T-cell (primary cell): Measurements from ENCODE around the gene PDE6A. TPM values are rescaled to one million over a fixed set of nuclear protein-coding genes. Genes with fewer than 3 reads are reported as not detected.
"Not testable (repeated sequence)": the region's sequence is repeated elsewhere in the genome, so short reads cannot be mapped to it uniquely, and the experiment has no call there.

Experiments used
- ATAC-seq, 4 experiments: fragments of 200-7000 bp in 3 of 4; fragments of 150-1000 bp in 1 of 4; cut with Tn5 transposase; replicated peaks in 1 of 4; 1 replicate in 3 of 4; 2 replicates in 1 of 4; pipeline ENCODE4 v1.10.0; 2021; ENCODE audit warnings: moderate library complexity in 3 of 4, mild to moderate bottlenecking in 2 of 4, moderate number of reproducible peaks in 1 of 4
- CTCF ChIA-PET, 2 donors: fragments of 300-600 bp; sonication (Branson Sonifier 250); formaldehyde crosslinking; loops; one replicate each; lab custom pipeline; 2022; ENCODE audit warnings: antibody characterized with exemption in 2 of 2; lab: Charles Lee
- POLR2A ChIA-PET, 2 donors: fragments of 300-600 bp; sonication (Branson Sonifier 250); formaldehyde crosslinking; loops; one replicate each; lab custom pipeline; 2022; ENCODE audit warnings: antibody characterized with exemption in 2 of 2; lab: Charles Lee
- DNase-seq, 35 experiments: peaks; one replicate each; pipeline versions ENCODE4 v3.0.0 to v3.0.0-alpha.2; 2013 to 2023
- H3K27ac ChIP-seq: one replicate; pipeline ENCODE4 v1.5.1; 2013; ENCODE audit warnings: low read length
- H3K27me3 ChIP-seq, 2 experiments: replicated peaks in 1 of 2; 1 replicate in 1 of 2; 2 replicates in 1 of 2; pipeline versions ENCODE4 v1.6.1 to v1.7.0; 2013; ENCODE audit warnings: low read length in 1 of 2, mixed read lengths in 1 of 2; ENCODE audit not compliant: control insufficient read depth in 2 of 2, insufficient read depth in 2 of 2; ENCODE audit errors: extremely low read depth in 1 of 2
- H3K36me3 ChIP-seq, 2 donors: 1 replicate in 1 of 2; 2 replicates in 1 of 2; pipeline versions ENCODE4 v1.6.1 to v1.7.0; 2013; ENCODE audit warnings: low read length in 1 of 2; ENCODE audit not compliant: control insufficient read depth in 2 of 2, insufficient read depth in 1 of 2; ENCODE audit errors: extremely low read depth in 1 of 2
- H3K4me1 ChIP-seq, 2 experiments: 1 replicate in 1 of 2; 2 replicates in 1 of 2; pipeline versions ENCODE4 v1.6.1 to v1.7.0; 2013; ENCODE audit warnings: low read length in 2 of 2, mixed read lengths in 1 of 2; ENCODE audit not compliant: insufficient read depth in 2 of 2, control insufficient read depth in 1 of 2; ENCODE audit errors: extremely low read depth in 1 of 2
- H3K4me3 ChIP-seq, 2 donors: 1 replicate in 1 of 2; 2 replicates in 1 of 2; pipeline versions ENCODE4 v1.5.1 to v1.7.0; 2013; ENCODE audit warnings: mild to moderate bottlenecking in 2 of 2, low read length in 1 of 2, moderate library complexity in 1 of 2; ENCODE audit not compliant: control insufficient read depth in 1 of 2; ENCODE audit errors: extremely low read depth in 1 of 2
- H3K9me3 ChIP-seq: 2 replicates; pipeline ENCODE4 v1.7.0; 2013
- H3K27ac Mint-ChIP-seq, 2 donors: one replicate each; pipeline ENCODE4 v1.8.0; 2020 to 2021; ENCODE audit warnings: mild to moderate bottlenecking in 2 of 2, mixed read lengths in 2 of 2
- H3K27me3 Mint-ChIP-seq, 2 donors: one replicate each; pipeline ENCODE4 v1.8.0; 2021 to 2022; ENCODE audit warnings: mixed read lengths in 2 of 2
- H3K36me3 Mint-ChIP-seq: one replicate; pipeline ENCODE4 v1.8.0; 2021; ENCODE audit warnings: mixed read lengths
- H3K4me1 Mint-ChIP-seq, 3 donors: one replicate each; pipeline ENCODE4 v1.8.0; 2020 to 2022; ENCODE audit warnings: mixed read lengths in 3 of 3, mild to moderate bottlenecking in 1 of 3
- H3K4me3 Mint-ChIP-seq, 3 donors: one replicate each; pipeline ENCODE4 v1.8.0; 2020 to 2022; ENCODE audit warnings: mild to moderate bottlenecking in 3 of 3, mixed read lengths in 3 of 3, moderate library complexity in 3 of 3
- H3K9me3 Mint-ChIP-seq, 3 donors: one replicate each; pipeline ENCODE4 v1.8.0; 2020 to 2022; ENCODE audit warnings: mixed read lengths in 3 of 3
- WGBS: methylation state at CpG from one replicate; pipeline ENCODE4 v1.1.5; 2013; ENCODE audit warnings: missing lambda C conversion rate; ENCODE audit not compliant: insufficient coverage; 5-methylcytosine and 5-hydroxymethylcytosine counted together
- total RNA-seq, 35 experiments: library from RNA in 6 of 35; stranded (reverse) in 6 of 35; fragments of 120-200 nt in 1 of 35; gene quantifications; one replicate each; pipeline versions ENCODE4 v1.2.1 to v1.2.4 and lab custom pipeline; 2013 to 2026

The PDE6A gene
- total RNA-seq, 5 donors from 2014 or later (not counting 1 experiment from before 2014, with no cell fraction given), result not detected

- H3K9me3 Mint-ChIP-seq, H3K27me3 Mint-ChIP-seq, H3K27ac ChIP-seq, H3K27ac Mint-ChIP-seq, CTCF ChIA-PET, H3K27me3 ChIP-seq, ATAC-seq, H3K9me3 ChIP-seq, H3K36me3 ChIP-seq, DNase-seq, H3K4me3 Mint-ChIP-seq, POLR2A ChIA-PET, H3K36me3 Mint-ChIP-seq, H3K4me1 ChIP-seq, H3K4me3 ChIP-seq: not testable (repeated sequence)
- WGBS, result 100% methylated on average over 3 of the region's 6 CpGs
- H3K4me1 Mint-ChIP-seq, result peaks cover 9 to 18% (median 12%) of the 10 kb centered on the region in 3 donors
Observed at GRCh38 chr5:149858481-149858880, 86.1 kb downstream of the PDE6A start.

- no peak for ATAC-seq
- Mint-ChIP-seq H3K27ac (no peak overlapping the region), H3K4me1 (peaks cover 9 to 18% (median 12%) of the 10 kb centered on the region in 3 donors), H3K9me3 (no peaks in the 10 kb centered on the region), H3K36me3 (peaks cover 3% of the 10 kb centered on the region), H3K4me3 (no peak overlapping the region), H3K27me3 (no peaks in the 10 kb centered on the region)
- Histone ChIP-seq H3K4me3 (no peak overlapping the region), H3K4me1 (peaks cover 0 to 9% of the 10 kb centered on the region in 2 experiments), H3K9me3 (no peaks in the 10 kb centered on the region), H3K36me3 (peaks cover 0 to 3% of the 10 kb centered on the region in 2 donors), H3K27ac (no peak overlapping the region), H3K27me3 (no peaks in the 10 kb centered on the region)
- ChIA-PET POLR2A (no interaction called here), CTCF (interaction anchor here (0.5 to 0.6 kb wide), 2 partner anchors 60 to 790 kb away, joined by 4 to 5 read pairs; no protein-coding TSS in a partner anchor)
- WGBS, result 60% methylated on average over 2 of the region's 4 CpGs
- no peak for DNase-seq
Observed at GRCh38 chr5:149857499-149857898, 87.1 kb downstream of the PDE6A start.

- no peak overlapping the region for H3K27ac Mint-ChIP-seq
- ATAC-seq (no peak), DNase-seq (no peak)
- no peaks in the 10 kb centered on the region for H3K27me3 Mint-ChIP-seq
- H3K36me3 Mint-ChIP-seq, result peaks cover 3% of the 10 kb centered on the region
- H3K4me3 Mint-ChIP-seq, result no peak overlapping the region
- no CpG with 5 or more reads among the region's 4 CpGs for WGBS
- H3K36me3 ChIP-seq, result no peaks in the 10 kb centered on the region
- H3K9me3 ChIP-seq, result no peaks in the 10 kb centered on the region
- no peaks in the 10 kb centered on the region for H3K9me3 Mint-ChIP-seq
- H3K4me1 ChIP-seq, result no peaks in the 10 kb centered on the region
- no peaks in the 10 kb centered on the region for H3K27me3 ChIP-seq
- no peak overlapping the region for H3K27ac ChIP-seq
- no peak overlapping the region for H3K4me3 ChIP-seq
- peaks cover 0 to 6% (median 3%) of the 10 kb centered on the region in 3 donors for H3K4me1 Mint-ChIP-seq
- CTCF ChIA-PET, result interaction anchor here (0.5 to 1.2 kb wide), 4 partner anchors 15 to 198 kb away, joined by 3 to 4 read pairs (median 3); no protein-coding TSS in a partner anchor
- POLR2A ChIA-PET, result no interaction called here
Observed at GRCh38 chr5:149855366-149855765, 89.2 kb downstream of the PDE6A start.

GRCh38 chr5:149854866-149855265 is 89.7 kb downstream of the PDE6A start:
- whole genome bisulfite sequencing, result no CpG with 5 or more reads among the region's 3 CpGs

GRCh38 chr5:149853701-149854100 is 90.9 kb downstream of the PDE6A start:
- peaks cover 0 to 6% (median 0%) of the 10 kb centered on the region in 3 donors for H3K4me1 Mint-ChIP-seq
- peaks cover 3% of the 10 kb centered on the region for H3K36me3 Mint-ChIP-seq
- CTCF ChIA-PET, result interaction anchor here in 1 of 2 donors (0.6 to 1.8 kb wide), 3 partner anchors 10 to 19 kb away, joined by 3 to 6 read pairs (median 3); no protein-coding TSS in a partner anchor
- no peaks in the 10 kb centered on the region for H3K9me3 ChIP-seq
- ATAC-seq, result no peak
- no peaks in the 10 kb centered on the region for H3K27me3 ChIP-seq
- no peak overlapping the region for H3K4me3 Mint-ChIP-seq
- no peak overlapping the region for H3K27ac ChIP-seq
- no peaks in the 10 kb centered on the region for H3K4me1 ChIP-seq
- no peaks in the 10 kb centered on the region for H3K27me3 Mint-ChIP-seq
- no peak overlapping the region for H3K27ac Mint-ChIP-seq
- no peak for DNase-seq
- WGBS, result 93% methylated on average over 3 of the region's 3 CpGs
- H3K36me3 ChIP-seq, result no peaks in the 10 kb centered on the region
- POLR2A ChIA-PET, result no interaction called here
- H3K4me3 ChIP-seq, result no peak overlapping the region
- H3K9me3 Mint-ChIP-seq, result no peaks in the 10 kb centered on the region

More at GRCh38 chr5:149854866-149855265, 89.7 kb downstream of the PDE6A start:
- H3K36me3 ChIP-seq, result no peaks in the 10 kb centered on the region
- no peaks in the 10 kb centered on the region for H3K4me1 ChIP-seq
- ChIA-PET CTCF (interaction anchor here (0.6 to 1.2 kb wide), 3 partner anchors 15 to 199 kb away, joined by 3 read pairs; no protein-coding TSS in a partner anchor), POLR2A (no interaction called here)
- Mint-ChIP-seq H3K4me1 (peaks cover 0 to 6% (median 1%) of the 10 kb centered on the region in 3 donors), H3K4me3 (no peak overlapping the region), H3K36me3 (peaks cover 3% of the 10 kb centered on the region), H3K27ac (no peak overlapping the region), H3K27me3 (no peaks in the 10 kb centered on the region), H3K9me3 (no peaks in the 10 kb centered on the region)
- no peak overlapping the region for H3K27ac ChIP-seq
- no peak overlapping the region for H3K4me3 ChIP-seq
- no peak for ATAC-seq
- no peaks in the 10 kb centered on the region for H3K27me3 ChIP-seq
- no peaks in the 10 kb centered on the region for H3K9me3 ChIP-seq
- DNase-seq, result no peak

GRCh38 chr5:149853331-149853648 is 91.3 kb downstream of the PDE6A start:
- no peak overlapping the region for H3K27ac Mint-ChIP-seq

More at GRCh38 chr5:149853331-149853648, 91.3 kb downstream of the PDE6A start:
- CTCF ChIA-PET, result interaction anchor here (0.6 to 1.8 kb wide), 7 partner anchors 8 to 30 kb away, joined by 3 to 7 read pairs (median 4); no protein-coding TSS in a partner anchor
- Histone ChIP-seq H3K9me3 (no peaks in the 10 kb centered on the region), H3K27me3 (no peaks in the 10 kb centered on the region), H3K36me3 (no peaks in the 10 kb centered on the region), H3K4me3 (no peak overlapping the region), H3K4me1 (no peaks in the 10 kb centered on the region), H3K27ac (no peak overlapping the region)
- 90% methylated on average over 3 of the region's 4 CpGs for WGBS
- DNase-seq (no peak), ATAC-seq (no peak)
- H3K4me3 Mint-ChIP-seq, result no peak overlapping the region
- H3K36me3 Mint-ChIP-seq, result peaks cover 5% of the 10 kb centered on the region
- H3K4me1 Mint-ChIP-seq, result peaks cover 0 to 6% (median 0%) of the 10 kb centered on the region in 3 donors
- no peaks in the 10 kb centered on the region for H3K27me3 Mint-ChIP-seq
- POLR2A ChIA-PET, result no interaction called here
- H3K9me3 Mint-ChIP-seq, result no peaks in the 10 kb centered on the region
